Body of pancreas (tissue), 4 donors: ENCODE data around the gene ACER3. TPM values are rescaled to one million over a fixed set of nuclear protein-coding genes. Genes with fewer than 3 reads are reported as not detected.

Experiments used
- ATAC-seq: fragments of 150-250 bp; one replicate; pipeline ENCODE4 v1.9.1; 2016
- DNase-seq, 4 donors: peaks; one replicate each; pipeline ENCODE4 v3.0.0-alpha.2; 2019
- H3K27ac ChIP-seq, 4 donors: fragments of 200-600 bp; sonication (generic); 1 replicate in 3 of 4; 2 replicates in 1 of 4; pipeline versions ENCODE4 v1.5.1 to v1.6.1; 2016 to 2019; ENCODE audit warnings: mild to moderate bottlenecking in 1 of 4, mixed read lengths in 1 of 4, moderate library complexity in 1 of 4
- H3K27me3 ChIP-seq, 2 donors: fragments of 200-600 bp; sonication (generic); one replicate each; pipeline ENCODE4 v1.6.0; 2016; ENCODE audit warnings: mild to moderate bottlenecking in 1 of 2
- H3K36me3 ChIP-seq, 2 donors: fragments of 200-600 bp; sonication (generic); replicated peaks in 1 of 2; 2 replicates each; pipeline ENCODE4 v1.5.1; 2016; ENCODE audit warnings: low read depth in 2 of 2; ENCODE audit not compliant: insufficient read depth in 1 of 2
- H3K4me1 ChIP-seq: fragments of 200-600 bp; sonication (generic); one replicate; pipeline ENCODE4 v1.6.0; 2016
- H3K4me3 ChIP-seq, 2 donors: fragments of 200-600 bp; sonication (generic); 1 replicate in 1 of 2; 2 replicates in 1 of 2; pipeline ENCODE4 v1.5.1; 2016 to 2019
- H3K9me3 ChIP-seq, 3 donors: fragments of 200-600 bp; sonication (generic); 1 replicate in 2 of 3; 2 replicates in 1 of 3; pipeline ENCODE4 v1.5.1; 2016
- POLR2A ChIP-seq, 3 donors: fragments of 450-650 bp; IDR thresholded peaks; one replicate each; pipeline ENCODE4 v1.6.1; 2016; ENCODE audit warnings: antibody characterized with exemption in 3 of 3, mild to moderate bottlenecking in 2 of 3
- WGBS, 2 donors: methylation state at CpG; one replicate each; pipeline ENCODE4 v1.1.5; 2017; 5-methylcytosine and 5-hydroxymethylcytosine counted together
- intact Hi-C: fragments of 100-400 bp; cut with DNase I; formaldehyde crosslinking; loops from one replicate; pipeline ENCODE4 v1.15.1; 2023
- total RNA-seq, 2 donors: library from RNA; depleted of rRNA; stranded (reverse); fragments of >200 nt; gene quantifications; one replicate each; pipeline ENCODE4 v1.1.0, GENCODE V29; 2016
- TF ChIP-seq, protein P1 (sequence below), 7 experiments: fragments of 450-650 bp in 4 of 7; fragments of 200-600 bp in 3 of 7; sonication (generic) in 3 of 7; IDR thresholded peaks; one replicate each; pipeline ENCODE4 v1.5.1; 2016 to 2019; ENCODE audit warnings: antibody characterized with exemption in 7 of 7

ACER3 gene
- total RNA-seq, 2 donors from 2014 or later, result 4.6 to 5.2 TPM

DNA sequence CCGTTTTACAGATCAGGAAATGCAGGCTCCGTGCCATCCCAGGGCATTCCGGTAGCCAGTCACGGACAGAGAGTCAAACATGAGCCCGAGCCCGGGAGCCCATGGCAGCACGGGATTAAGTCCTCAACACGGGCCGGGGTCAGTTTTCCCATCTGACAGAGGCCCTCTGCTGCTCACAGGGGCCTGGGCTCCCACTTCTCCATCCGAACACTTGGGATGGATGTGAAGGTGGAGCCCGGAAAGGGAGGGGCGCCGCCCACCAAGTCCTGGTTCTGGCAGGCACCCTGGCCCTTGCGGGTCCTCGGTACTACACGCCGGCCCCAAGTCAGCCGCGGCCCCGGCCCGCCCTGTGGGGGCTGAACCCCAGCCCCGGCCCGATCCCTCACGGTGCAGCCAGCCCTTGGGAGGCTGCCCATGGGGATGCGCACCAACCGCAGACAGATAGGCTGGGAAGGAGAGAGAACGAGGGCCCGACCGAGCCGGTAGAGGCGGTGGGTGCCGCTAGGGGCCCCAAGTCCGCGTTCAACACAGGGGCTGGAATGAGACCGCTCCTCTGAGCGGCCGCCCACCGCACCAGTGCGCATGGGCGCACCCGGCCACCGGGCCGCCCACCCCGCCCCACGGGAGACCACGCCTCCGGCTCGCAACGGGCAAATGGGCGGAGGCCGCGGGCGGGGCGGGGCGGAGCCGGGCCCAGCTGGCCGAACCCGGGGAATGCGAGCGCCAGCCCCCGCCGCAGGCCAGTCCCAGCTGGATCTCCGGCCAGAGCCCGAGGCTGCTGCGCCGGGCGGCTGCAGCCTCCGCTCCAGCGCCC lies 205.7 kb downstream of the ACER3 start, which contains the start of gene CAPN5:
Gene CAPN5, plus strand, starts transcription at position 743 of the 814 bp plus-strand sequence. CDS start 17,916 bp downstream, outside the sequence.
- Histone ChIP-seq H3K9me3 (no peaks in the 10 kb centered on the region), H3K36me3 (no peaks in the 10 kb centered on the region), H3K27me3 (no peaks in the 10 kb centered on the region), H3K27ac (peak within 1 kb of the TSS; percentile 61 to 83 (median 80)), H3K4me3 (peak within 1 kb of the TSS; percentile 37 to 54), H3K4me1 (peaks cover 47% of the 10 kb centered on the region)
- WGBS, 2 donors, result 4% methylated on average over 65 of the region's 69 CpGs; no CpG with 5 or more reads in 1 of the 2 donors
- TF ChIP-seq, protein P1, sequence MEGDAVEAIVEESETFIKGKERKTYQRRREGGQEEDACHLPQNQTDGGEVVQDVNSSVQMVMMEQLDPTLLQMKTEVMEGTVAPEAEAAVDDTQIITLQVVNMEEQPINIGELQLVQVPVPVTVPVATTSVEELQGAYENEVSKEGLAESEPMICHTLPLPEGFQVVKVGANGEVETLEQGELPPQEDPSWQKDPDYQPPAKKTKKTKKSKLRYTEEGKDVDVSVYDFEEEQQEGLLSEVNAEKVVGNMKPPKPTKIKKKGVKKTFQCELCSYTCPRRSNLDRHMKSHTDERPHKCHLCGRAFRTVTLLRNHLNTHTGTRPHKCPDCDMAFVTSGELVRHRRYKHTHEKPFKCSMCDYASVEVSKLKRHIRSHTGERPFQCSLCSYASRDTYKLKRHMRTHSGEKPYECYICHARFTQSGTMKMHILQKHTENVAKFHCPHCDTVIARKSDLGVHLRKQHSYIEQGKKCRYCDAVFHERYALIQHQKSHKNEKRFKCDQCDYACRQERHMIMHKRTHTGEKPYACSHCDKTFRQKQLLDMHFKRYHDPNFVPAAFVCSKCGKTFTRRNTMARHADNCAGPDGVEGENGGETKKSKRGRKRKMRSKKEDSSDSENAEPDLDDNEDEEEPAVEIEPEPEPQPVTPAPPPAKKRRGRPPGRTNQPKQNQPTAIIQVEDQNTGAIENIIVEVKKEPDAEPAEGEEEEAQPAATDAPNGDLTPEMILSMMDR (IDR thresholded peaks at IDR 0.05), result peak in 3 of 7 experiments; percentile 14 to 35 (median 32)
- TF ChIP-seq POLR2A (IDR thresholded peaks at IDR 0.05), result peak; percentile 77 to 86 (median 85)
- intact Hi-C loops, result no loop called here
- ATAC-seq (peak; percentile 95), DNase-seq (peak; percentile 92 to 96 (median 94))

DNA sequence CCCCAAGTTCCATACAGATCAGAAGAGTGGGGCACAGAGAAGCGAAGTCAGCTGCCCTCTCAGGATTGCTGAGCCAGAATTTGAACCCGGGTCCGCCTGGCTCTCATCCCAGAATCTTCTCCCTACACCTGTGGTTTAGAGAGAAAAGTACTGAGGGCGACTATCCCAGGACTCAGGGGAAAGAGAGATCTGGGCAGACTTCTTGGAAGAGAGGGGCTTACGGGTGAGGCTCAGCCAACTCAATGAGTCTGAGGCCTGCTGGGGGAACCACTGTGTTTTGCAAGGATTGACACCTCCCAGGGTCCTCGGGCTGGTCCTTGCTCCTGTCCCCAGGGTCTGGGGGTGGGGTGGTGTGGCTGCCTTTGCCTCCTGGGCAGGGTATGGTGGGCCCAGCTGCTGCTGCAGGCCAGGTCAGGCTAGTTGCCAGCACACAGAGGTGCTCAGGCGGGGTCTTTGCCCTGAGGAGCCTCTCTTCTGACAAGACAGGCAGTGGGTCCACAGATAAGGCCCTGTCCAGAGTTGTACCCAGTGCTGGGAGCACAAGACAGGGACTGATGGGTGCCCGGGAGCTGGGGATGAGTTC lies 207.2 kb downstream of the ACER3 start:
- TF ChIP-seq, protein P1 (IDR thresholded peaks at IDR 0.05), result no peak
- TF ChIP-seq POLR2A (IDR thresholded peaks at IDR 0.05), result no peak
- WGBS, 2 donors, result 82 to 83% methylated on average over 7 to 8 of the region's 8 CpGs
- H3K4me3 ChIP-seq, result no peak overlapping the region
- H3K36me3 ChIP-seq, result no peaks in the 10 kb centered on the region
- H3K27ac ChIP-seq, result no peak overlapping the region
- intact Hi-C loops, result no loop called here
- no peaks in the 10 kb centered on the region for H3K27me3 ChIP-seq
- no peak for ATAC-seq
- H3K4me1 ChIP-seq, result peaks cover 52% of the 10 kb centered on the region
- no peaks in the 10 kb centered on the region for H3K9me3 ChIP-seq
- DNase-seq, result no peak

DNA sequence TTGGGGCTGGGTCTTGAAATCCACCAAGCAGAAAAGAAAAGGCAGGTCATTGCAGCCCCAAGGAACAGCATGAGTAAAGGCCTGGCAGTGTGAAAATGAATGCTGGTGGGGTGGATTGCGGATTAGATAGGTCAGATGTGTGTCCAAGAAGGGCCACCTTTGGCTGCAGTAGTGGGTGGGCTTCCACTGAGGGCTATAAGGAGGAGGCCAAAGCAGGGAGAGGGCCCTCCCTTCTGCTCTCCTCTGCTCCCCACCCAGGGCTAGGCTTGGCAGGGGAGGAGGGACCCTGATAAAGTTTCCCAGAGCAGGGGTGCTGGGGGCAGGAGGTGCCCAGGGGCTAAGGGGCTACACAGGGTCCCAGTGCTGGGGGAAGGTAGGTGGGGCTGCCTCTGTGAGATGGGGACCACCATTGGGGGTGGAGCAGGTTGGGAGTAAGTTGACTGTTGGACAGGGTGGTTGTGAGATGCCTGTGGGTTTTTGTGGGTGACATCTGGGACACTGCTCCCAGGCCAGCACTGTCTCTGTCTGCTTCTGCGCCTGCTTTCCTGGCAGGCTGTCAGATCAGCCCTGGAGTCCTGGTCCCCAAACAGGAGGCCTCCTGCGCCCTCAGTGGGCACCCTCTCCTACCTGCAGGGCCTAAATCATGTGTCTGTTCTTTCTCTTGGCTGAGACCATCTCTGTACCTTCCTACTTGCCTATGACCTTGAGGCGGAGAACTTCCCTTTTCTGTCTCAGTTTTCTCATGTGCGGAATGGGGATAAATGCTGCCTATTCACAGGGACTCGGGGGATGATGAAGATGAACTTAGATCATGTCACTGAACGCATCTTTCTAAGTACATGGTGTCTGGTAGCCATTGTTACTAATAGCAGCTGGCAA lies 208.0 kb downstream of the ACER3 start:
- TF ChIP-seq, protein P1 (IDR thresholded peaks at IDR 0.05), result no peak
- TF ChIP-seq POLR2A (IDR thresholded peaks at IDR 0.05), result no peak
- Histone ChIP-seq H3K4me3 (no peak overlapping the region), H3K36me3 (no peaks in the 10 kb centered on the region), H3K9me3 (no peaks in the 10 kb centered on the region), H3K27ac (no peak overlapping the region), H3K4me1 (peaks cover 52% of the 10 kb centered on the region), H3K27me3 (no peaks in the 10 kb centered on the region)
- intact Hi-C loops, result no loop called here
- 87 to 90% methylated on average over 7 of the region's 7 CpGs for WGBS, 2 donors
- ATAC-seq (no peak), DNase-seq (no peak)

DNA sequence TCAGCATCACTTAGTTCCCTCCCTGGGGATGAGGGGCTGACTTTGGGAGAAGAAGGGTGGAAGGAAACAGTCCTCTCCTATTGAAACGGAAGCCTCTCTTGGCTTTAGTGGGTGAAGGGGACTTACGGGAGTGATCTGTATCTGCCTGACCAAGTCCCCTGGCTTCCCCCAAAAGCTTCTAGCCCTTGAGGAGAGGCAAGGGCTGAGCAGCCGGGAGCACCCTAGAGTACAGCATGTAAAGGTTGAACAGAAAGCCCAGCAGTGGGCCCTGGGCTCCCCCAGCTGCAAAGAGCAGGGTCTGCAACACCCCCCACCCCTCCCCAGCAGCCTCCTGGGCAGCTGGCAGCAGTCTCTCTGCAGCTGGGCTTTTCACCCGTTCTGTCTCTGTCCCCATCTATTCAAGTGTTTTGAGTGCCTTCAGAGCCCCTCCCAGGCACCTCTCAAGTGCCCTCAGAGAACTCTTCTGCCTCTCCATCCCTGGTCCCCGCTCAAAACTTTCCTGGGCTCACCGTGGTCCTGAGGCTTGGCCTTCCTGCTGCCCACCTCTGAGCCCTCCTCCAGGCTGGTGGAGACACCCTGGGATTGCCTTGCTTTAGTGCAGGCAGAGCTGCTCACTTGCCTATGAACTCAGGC lies 208.7 kb downstream of the ACER3 start:
- TF ChIP-seq, protein P1 (IDR thresholded peaks at IDR 0.05), result no peak
- no peak for TF ChIP-seq POLR2A (IDR thresholded peaks at IDR 0.05)
- H3K4me1 ChIP-seq, result peaks cover 55% of the 10 kb centered on the region
- no peak for ATAC-seq
- H3K36me3 ChIP-seq, result no peaks in the 10 kb centered on the region
- WGBS, 2 donors, result 72 to 82% methylated on average over 6 of the region's 6 CpGs
- H3K9me3 ChIP-seq, result no peaks in the 10 kb centered on the region
- no peak overlapping the region for H3K27ac ChIP-seq
- no peak for DNase-seq
- no peak overlapping the region for H3K4me3 ChIP-seq
- intact Hi-C loops, result no loop called here
- H3K27me3 ChIP-seq, result no peaks in the 10 kb centered on the region
